ENCODE data around the gene ELFN2.

Gene ELFN2

GRCh38 chr22:37431366-37431765 lies 4.1 kb upstream of the ELFN2 start:
- DNase-seq (ENCODE audit: low spot score) = no peak
- in situ Hi-C loops (cut with MboI; ENCODE audit: low sequenced_read_pairs, unreplicated experiment) = loop anchor here (10.0 kb wide), 1 partner anchor 117 kb away; no protein-coding TSS in a partner anchor
- no peak for TF ChIP-seq CTCF (IDR thresholded peaks at IDR 0.05; ENCODE audit: borderline replicate concordance, control extremely low read depth, extremely low read depth, insufficient read depth, missing control alignments)

- no peak for DNase-seq (ENCODE audit: low spot score)
- in situ Hi-C loops (cut with MboI; ENCODE audit: low sequenced_read_pairs, unreplicated experiment) = loop anchor here (10.0 kb wide), 1 partner anchor 116 kb away; no protein-coding TSS in a partner anchor
- TF ChIP-seq CTCF (IDR thresholded peaks at IDR 0.05; ENCODE audit: borderline replicate concordance, control extremely low read depth, extremely low read depth, insufficient read depth, missing control alignments) = no peak
Measured at GRCh38 chr22:37430941-37431340, 3.7 kb upstream of the ELFN2 start.

GRCh38 chr22:37428649-37429586 lies 1.6 kb upstream of the ELFN2 start:
- in situ Hi-C loops (cut with MboI; ENCODE audit: low sequenced_read_pairs, unreplicated experiment) = no loop called here
- peak; percentile 82 for DNase-seq (ENCODE audit: low spot score)
- peak; percentile 65 for TF ChIP-seq CTCF (IDR thresholded peaks at IDR 0.05; ENCODE audit: borderline replicate concordance, control extremely low read depth, extremely low read depth, insufficient read depth, missing control alignments)

GRCh38 chr22:37427711-37428635 lies 694 bp upstream of the ELFN2 start:
- no peak for TF ChIP-seq CTCF (IDR thresholded peaks at IDR 0.05; ENCODE audit: borderline replicate concordance, control extremely low read depth, extremely low read depth, insufficient read depth, missing control alignments)
- in situ Hi-C loops (cut with MboI; ENCODE audit: low sequenced_read_pairs, unreplicated experiment) = no loop called here
- DNase-seq (ENCODE audit: low spot score) = no peak

- in situ Hi-C loops (cut with MboI; ENCODE audit: low sequenced_read_pairs, unreplicated experiment) = no loop called here
- no peak for TF ChIP-seq CTCF (IDR thresholded peaks at IDR 0.05; ENCODE audit: borderline replicate concordance, control extremely low read depth, extremely low read depth, insufficient read depth, missing control alignments)
- no peak for DNase-seq (ENCODE audit: low spot score)
Measured at GRCh38 chr22:37426706-37427134, 559 bp downstream of the ELFN2 start.

Measured in GM13976 (cell line).